Measurements from ENCODE around the gene SUN2. TPM values are rescaled to one million over a fixed set of nuclear protein-coding genes. Genes with fewer than 3 reads are reported as not detected.

SUN2 gene
- total and polyA plus RNA-seq, 2 of the 4 experiments (the other 2 are of a cell fraction): 27.8 to 50.0 TPM

DNA sequence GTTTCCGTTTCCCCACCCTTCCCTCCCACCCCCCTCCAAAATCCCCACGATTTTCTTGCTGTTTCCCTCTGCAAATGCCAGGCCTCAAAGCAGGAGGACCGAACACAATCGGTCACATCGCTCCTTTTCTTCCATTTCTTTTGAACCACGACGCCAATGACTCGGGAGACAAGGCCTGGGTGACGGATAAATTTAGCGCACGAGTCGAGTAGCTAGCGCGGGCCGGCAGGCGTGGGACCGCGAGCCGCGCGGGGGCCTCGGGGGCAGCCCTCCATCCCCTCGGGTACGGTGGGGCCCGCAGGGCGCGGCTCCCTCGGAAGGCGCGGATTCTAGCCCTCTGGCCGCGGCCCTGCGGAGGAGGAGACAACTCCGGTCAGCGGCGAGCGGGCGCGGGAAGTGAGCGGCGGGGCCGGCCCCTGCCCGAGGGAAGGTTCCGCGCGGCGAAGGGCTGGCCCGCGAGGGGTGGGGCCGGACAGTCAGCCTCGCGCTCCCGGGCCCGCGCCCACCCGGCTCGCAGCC, 55.5 kb downstream of the SUN2 start:
- peak overlapping the region; percentile 95 for H4K91ac ChIP-seq (ENCODE audit: insufficient read depth, low read depth, low read length)
- no TSS peak for BruUV-seq (replicated peaks)
- H4K20me1 ChIP-seq (ENCODE audit: insufficient read depth, low read length): peaks cover 13% of the 10 kb centered on the region; the same call in 1 of the 2 replicates
- H3K18ac ChIP-seq (ENCODE audit: low read depth, low read length): peak overlapping the region; percentile 84
- H3K9me3 ChIP-seq (ENCODE audit: control insufficient read depth, insufficient read depth, low read length): no peaks in the 10 kb centered on the region
- TF ChIP-seq RFX5 (IDR thresholded peaks at IDR 0.05; ENCODE audit: low read depth, low read length) (no peak), CHD1 (IDR thresholded peaks at IDR 0.05; ENCODE audit: low read depth, low read length) (peak; percentile 55; the same call in 1 of the 2 replicates)
- CTCF ChIA-PET: interaction anchor here (0.9 to 1.1 kb wide), 2 partner anchors 18 to 648 kb away, joined by 3 read pairs; partner anchors contain the start of gene TOMM22
- peak overlapping the region; percentile 92 to 96 for H4K8ac ChIP-seq (ENCODE audit: low read depth in 2 of 2, low read length in 2 of 2)
- WGBS, 2 experiments (ENCODE audit: extremely low coverage in 2 of 2, insufficient read length in 1 of 2): 0% methylated on average over 17 of the region's 57 CpGs; no CpG with 5 or more reads in 1 of the 2 experiments
- peaks cover 13% of the 10 kb centered on the region for H3K4me1 ChIP-seq (ENCODE audit: control insufficient read depth, insufficient read depth, low read length)
- peak overlapping the region; percentile 80 for H3K23ac ChIP-seq (ENCODE audit: low read depth, low read length)
- peak overlapping the region; percentile 92 for H3K4ac ChIP-seq (ENCODE audit: low read depth, low read length)
- H3K56ac ChIP-seq (ENCODE audit: extremely low read depth, insufficient read depth, low read length): peak overlapping the region; percentile 93
- H3K79me1 ChIP-seq (ENCODE audit: low read depth in 1 of 2, low read length in 2 of 2): peaks cover 18 to 47% of the 10 kb centered on the region in 2 experiments
- peaks cover 2% of the 10 kb centered on the region; the same call in 1 of the 2 replicates for H3K36me3 ChIP-seq (ENCODE audit: control insufficient read depth, insufficient read depth, low read length)
- POLR2A ChIA-PET (ENCODE audit: unreplicated experiment): interaction anchor here (0.6 kb wide), 1 partner anchor 506 kb away, joined by 5 read pairs; no protein-coding TSS in a partner anchor
- peak overlapping the region; percentile 98 for H2AK9ac ChIP-seq (replicated peaks; ENCODE audit: low read depth, low read length, poor library complexity)
- peak overlapping the region; percentile 96 for H3K4me3 ChIP-seq (ENCODE audit: insufficient read depth, low read depth, low read length)
- H3K9ac ChIP-seq (ENCODE audit: low read depth, low read length): peak overlapping the region; percentile 99
- dilution Hi-C loops (cut with HindIII; ENCODE audit: low sequenced_read_pairs, unreplicated experiment): no loop called here
- H2BK120ac ChIP-seq (ENCODE audit: low read depth, low read length): peak overlapping the region; percentile 42
- DNase-seq (no peak), ATAC-seq (ENCODE audit: low read depth) (peak; percentile 33)
- no peak overlapping the region; the same call in 2 of the 3 replicates for H2BK15ac ChIP-seq (ENCODE audit: low read depth, low read length)
- no peaks in the 10 kb centered on the region for H3K27me3 ChIP-seq (ENCODE audit: control insufficient read depth, insufficient read depth, low read length)
- peak overlapping the region; percentile 92 for H3K14ac ChIP-seq (replicated peaks; ENCODE audit: low read depth, low read length)
- H2BK5ac ChIP-seq (ENCODE audit: low read depth, low read length, poor library complexity, severe bottlenecking): peak overlapping the region; percentile 88
- peaks cover 22% of the 10 kb centered on the region for H3K9me1 ChIP-seq (ENCODE audit: insufficient read depth, low read length)
- intact Hi-C loops (cut with micrococcal nuclease): loop anchor here (10.0 kb wide), 1 partner anchor 646 kb away; the partner anchor contains the start of gene PICK1
- H2AK5ac ChIP-seq (ENCODE audit: low read depth, low read length): peak overlapping the region; percentile 100
- H3K4me2 ChIP-seq (ENCODE audit: low read depth, low read length): peak overlapping the region; percentile 100
- peak overlapping the region; percentile 97 for H3K27ac ChIP-seq (ENCODE audit: insufficient read depth, low read length)
- peak overlapping the region; percentile 71 for H4K5ac ChIP-seq (ENCODE audit: low read depth, low read length)
- H2BK20ac ChIP-seq (ENCODE audit: low read depth, low read length): 0 out of 2 replicates have a peak overlapping the region, but pooled peaks have one; percentile 27
- in situ Hi-C loops (cut with MboI; ENCODE audit: low sequenced_read_pairs): no loop called here
- H2AFZ ChIP-seq (replicated peaks; ENCODE audit: low read length, poor library complexity): peak overlapping the region; percentile 98
